MG63 (cell line): ENCODE measurements around the gene SSU72. TPM values are rescaled to one million over a fixed set of nuclear protein-coding genes. Genes with fewer than 3 reads are reported as not detected.
"Not testable (repeated sequence)": the region's sequence is repeated elsewhere in the genome, so short reads cannot be mapped to it uniquely, and the experiment has no call there.

Source experiments
- DNase-seq: peaks from one replicate; pipeline ENCODE4 v3.0.0-alpha.2; 2020
- H3K27me3 ChIP-seq: fragments of 250-450 bp; sonication (Bioruptor Pico); 2 replicates; pipeline ENCODE4 v1.5.1; 2020; ENCODE audit warnings: mild to moderate bottlenecking, moderate library complexity
- H3K36me3 ChIP-seq: fragments of 250-450 bp; sonication (Bioruptor Pico); 2 replicates; pipeline ENCODE4 v1.5.1; 2020; ENCODE audit warnings: mild to moderate bottlenecking, moderate library complexity
- H3K4me3 ChIP-seq: fragments of 250-450 bp; sonication (Bioruptor Pico); 2 replicates; pipeline ENCODE4 v1.5.1; 2020; ENCODE audit warnings: mild to moderate bottlenecking, moderate library complexity
- H3K9me3 ChIP-seq: fragments of 250-450 bp; sonication (Bioruptor Pico); 2 replicates; pipeline ENCODE4 v1.5.1; 2020; ENCODE audit warnings: mild to moderate bottlenecking, moderate library complexity
- total RNA-seq: library from RNA; depleted of rRNA; stranded (reverse); fragments of >200 nt; shearing (Covaris generic); gene quantifications from 2 replicates; pipeline ENCODE4 v1.2.3, GENCODE V29; 2014; ENCODE audit warnings: low replicate concordance

The SSU72 gene
- total RNA-seq, 1 experiment from 2014 or later = 168 TPM

- peaks cover 43% of the 10 kb centered on the region for H3K36me3 ChIP-seq
- H3K27me3 ChIP-seq = no peaks in the 10 kb centered on the region
- H3K4me3 ChIP-seq = no peak overlapping the region
- H3K9me3 ChIP-seq = peaks cover 4% of the 10 kb centered on the region; the same call in 1 of the 2 replicates
- no peak for DNase-seq
Observed at GRCh38 chr1:1531947-1532346, 42.7 kb downstream of the SSU72 start.

GRCh38 chr1:1529936-1530335 lies 44.7 kb downstream of the SSU72 start:
- no peak for DNase-seq

GRCh38 chr1:1529321-1529720 lies 45.3 kb downstream of the SSU72 start:
- no peak overlapping the region for H3K4me3 ChIP-seq
- peaks cover 4% of the 10 kb centered on the region; the same call in 1 of the 2 replicates for H3K9me3 ChIP-seq
- H3K36me3 ChIP-seq = peaks cover 50% of the 10 kb centered on the region
- H3K27me3 ChIP-seq = no peaks in the 10 kb centered on the region
- no peak for DNase-seq

More at GRCh38 chr1:1529936-1530335, 44.7 kb downstream of the SSU72 start:
- peaks cover 4% of the 10 kb centered on the region; the same call in 1 of the 2 replicates for H3K9me3 ChIP-seq
- H3K36me3 ChIP-seq = peaks cover 50% of the 10 kb centered on the region
- no peaks in the 10 kb centered on the region for H3K27me3 ChIP-seq
- no peak overlapping the region for H3K4me3 ChIP-seq

- Histone ChIP-seq H3K9me3 (peaks cover 4% of the 10 kb centered on the region; the same call in 1 of the 2 replicates), H3K27me3 (no peaks in the 10 kb centered on the region), H3K4me3 (no peak overlapping the region), H3K36me3 (peaks cover 52% of the 10 kb centered on the region)
- no peak for DNase-seq
Observed at GRCh38 chr1:1528301-1529267, 46.1 kb downstream of the SSU72 start.

GRCh38 chr1:1527092-1527816 lies 47.4 kb downstream of the SSU72 start:
- Histone ChIP-seq H3K36me3 (peaks cover 53% of the 10 kb centered on the region), H3K9me3 (peaks cover 4% of the 10 kb centered on the region; the same call in 1 of the 2 replicates), H3K27me3 (no peaks in the 10 kb centered on the region), H3K4me3 (no peak overlapping the region)
- DNase-seq = no peak

GRCh38 chr1:1526476-1526875 lies 48.2 kb downstream of the SSU72 start:
- H3K27me3 ChIP-seq, H3K9me3 ChIP-seq, DNase-seq, H3K4me3 ChIP-seq: not testable (repeated sequence)
- H3K36me3 ChIP-seq = peaks cover 54% of the 10 kb centered on the region

- not testable (repeated sequence) for H3K4me3 ChIP-seq, DNase-seq, H3K9me3 ChIP-seq, H3K27me3 ChIP-seq
- peaks cover 49% of the 10 kb centered on the region for H3K36me3 ChIP-seq
Observed at GRCh38 chr1:1524750-1525383, 49.8 kb downstream of the SSU72 start.

- not testable (repeated sequence) for H3K27me3 ChIP-seq, H3K9me3 ChIP-seq, H3K4me3 ChIP-seq, DNase-seq
- H3K36me3 ChIP-seq = peaks cover 36% of the 10 kb centered on the region
Observed at GRCh38 chr1:1523651-1524050, 51.0 kb downstream of the SSU72 start.

GRCh38 chr1:1523226-1523625 lies 51.4 kb downstream of the SSU72 start:
- H3K4me3 ChIP-seq, H3K9me3 ChIP-seq, H3K27me3 ChIP-seq, DNase-seq: not testable (repeated sequence)
- H3K36me3 ChIP-seq = peaks cover 32% of the 10 kb centered on the region

- H3K9me3 ChIP-seq, H3K27me3 ChIP-seq, H3K4me3 ChIP-seq, DNase-seq: not testable (repeated sequence)
- peaks cover 32% of the 10 kb centered on the region for H3K36me3 ChIP-seq
Observed at GRCh38 chr1:1522536-1522935, 52.1 kb downstream of the SSU72 start.

- no peaks in the 10 kb centered on the region for H3K27me3 ChIP-seq
- H3K36me3 ChIP-seq = peaks cover 33% of the 10 kb centered on the region
- no peak overlapping the region for H3K4me3 ChIP-seq
- DNase-seq = no peak
- H3K9me3 ChIP-seq = no peaks in the 10 kb centered on the region
Observed at GRCh38 chr1:1521331-1521730, 53.3 kb downstream of the SSU72 start.

- not testable (repeated sequence) for H3K9me3 ChIP-seq, DNase-seq, H3K4me3 ChIP-seq, H3K27me3 ChIP-seq
- H3K36me3 ChIP-seq = peaks cover 39% of the 10 kb centered on the region
Observed at GRCh38 chr1:1519805-1520505, 54.7 kb downstream of the SSU72 start.

- H3K27me3 ChIP-seq = not testable (repeated sequence)
Observed at GRCh38 chr1:1518621-1519007, 56.0 kb downstream of the SSU72 start.

GRCh38 chr1:1517973-1518620 lies 56.6 kb downstream of the SSU72 start:
- no peak for DNase-seq
- Histone ChIP-seq H3K9me3 (no peaks in the 10 kb centered on the region), H3K4me3 (no peak overlapping the region), H3K36me3 (peaks cover 39% of the 10 kb centered on the region), H3K27me3 (no peaks in the 10 kb centered on the region)

More at GRCh38 chr1:1518621-1519007, 56.0 kb downstream of the SSU72 start:
- peaks cover 41% of the 10 kb centered on the region for H3K36me3 ChIP-seq
- H3K4me3 ChIP-seq, DNase-seq, H3K9me3 ChIP-seq: not testable (repeated sequence)

- H3K9me3 ChIP-seq, H3K27me3 ChIP-seq, H3K4me3 ChIP-seq, DNase-seq: not testable (repeated sequence)
- H3K36me3 ChIP-seq = peaks cover 37% of the 10 kb centered on the region
Observed at GRCh38 chr1:1516923-1517322, 57.7 kb downstream of the SSU72 start.

GRCh38 chr1:1514376-1514775 lies 60.3 kb downstream of the SSU72 start:
- not testable (repeated sequence) for H3K27me3 ChIP-seq, H3K9me3 ChIP-seq, DNase-seq, H3K4me3 ChIP-seq
- peaks cover 26% of the 10 kb centered on the region for H3K36me3 ChIP-seq
